Pulmonary artery endothelial cell (primary cell): ENCODE measurements around the gene MAPK12. TPM values are rescaled to one million over a fixed set of nuclear protein-coding genes. Genes with fewer than 3 reads are reported as not detected.

Source experiments
- total RNA-seq: library from RNA; depleted of rRNA; stranded (reverse); fragments of >200 nt; gene quantifications from 2 replicates; pipeline ENCODE4 v1.2.3, GENCODE V29; 2014

Gene MAPK12
- total RNA-seq, 1 donor from 2014 or later: 54.2 TPM

Other genes with a start within 250 kb of the MAPK12 start
- gene IL17REL, start 248.9 kb downstream of the MAPK12 start, total RNA-seq: 0.04 and 0.20 TPM in 2 replicates
- gene TTLL8, start 203.4 kb downstream of the MAPK12 start, total RNA-seq: not detected in 2 replicates
- not detected in 2 replicates for gene MLC1, start 176.3 kb downstream of the MAPK12 start, total RNA-seq
- 25.0 and 26.0 TPM in 2 replicates for gene MOV10L1, start 171.7 kb downstream of the MAPK12 start, total RNA-seq
- gene PANX2, start 91.0 kb downstream of the MAPK12 start, total RNA-seq: 0.53 and 0.99 TPM in 2 replicates
- 34.8 and 36.3 TPM in 2 replicates for gene TRABD, start 75.8 kb downstream of the MAPK12 start, total RNA-seq
- 28.8 and 30.4 TPM in 2 replicates for gene SELENOO, start 60.7 kb downstream of the MAPK12 start, total RNA-seq
- gene TUBGCP6, start 16.7 kb downstream of the MAPK12 start, total RNA-seq: 22.0 and 28.1 TPM in 2 replicates
- gene HDAC10, start 10.4 kb downstream of the MAPK12 start, total RNA-seq: 14.0 and 14.4 TPM in 2 replicates
- 16.3 and 23.3 TPM in 2 replicates for gene MAPK11, start 8.7 kb upstream of the MAPK12 start, total RNA-seq
- gene PLXNB2, start 46.0 kb upstream of the MAPK12 start, total RNA-seq: 55.5 and 65.2 TPM in 2 replicates
- 1.1 and 1.3 TPM in 2 replicates for gene DENND6B, start 65.3 kb upstream of the MAPK12 start, total RNA-seq
- gene PPP6R2, start 81.6 kb upstream of the MAPK12 start, total RNA-seq: 62.3 and 72.9 TPM in 2 replicates
- 42.0 and 58.1 TPM in 2 replicates for gene SBF1, start 213.4 kb upstream of the MAPK12 start, total RNA-seq
- 0.18 and 0.20 TPM in 2 replicates for gene ADM2, start 219.9 kb upstream of the MAPK12 start, total RNA-seq
- not detected in 2 replicates for gene MIOX, start 225.2 kb upstream of the MAPK12 start, total RNA-seq
- 29.5 and 33.4 TPM in 2 replicates for gene LMF2, start 246.0 kb upstream of the MAPK12 start, total RNA-seq
- gene NCAPH2, start 246.5 kb upstream of the MAPK12 start, total RNA-seq: 32.1 and 47.6 TPM in 2 replicates